ENCODE measurements around the gene GNG2.

- TF ChIP-seq RFX5 (IDR thresholded peaks at IDR 0.05; ENCODE audit: low read length), result no peak
- TF ChIP-seq, protein P1, sequence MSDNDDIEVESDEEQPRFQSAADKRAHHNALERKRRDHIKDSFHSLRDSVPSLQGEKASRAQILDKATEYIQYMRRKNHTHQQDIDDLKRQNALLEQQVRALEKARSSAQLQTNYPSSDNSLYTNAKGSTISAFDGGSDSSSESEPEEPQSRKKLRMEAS (IDR thresholded peaks at IDR 0.05; ENCODE audit: low read depth), result no peak
- TF ChIP-seq, protein P2, sequence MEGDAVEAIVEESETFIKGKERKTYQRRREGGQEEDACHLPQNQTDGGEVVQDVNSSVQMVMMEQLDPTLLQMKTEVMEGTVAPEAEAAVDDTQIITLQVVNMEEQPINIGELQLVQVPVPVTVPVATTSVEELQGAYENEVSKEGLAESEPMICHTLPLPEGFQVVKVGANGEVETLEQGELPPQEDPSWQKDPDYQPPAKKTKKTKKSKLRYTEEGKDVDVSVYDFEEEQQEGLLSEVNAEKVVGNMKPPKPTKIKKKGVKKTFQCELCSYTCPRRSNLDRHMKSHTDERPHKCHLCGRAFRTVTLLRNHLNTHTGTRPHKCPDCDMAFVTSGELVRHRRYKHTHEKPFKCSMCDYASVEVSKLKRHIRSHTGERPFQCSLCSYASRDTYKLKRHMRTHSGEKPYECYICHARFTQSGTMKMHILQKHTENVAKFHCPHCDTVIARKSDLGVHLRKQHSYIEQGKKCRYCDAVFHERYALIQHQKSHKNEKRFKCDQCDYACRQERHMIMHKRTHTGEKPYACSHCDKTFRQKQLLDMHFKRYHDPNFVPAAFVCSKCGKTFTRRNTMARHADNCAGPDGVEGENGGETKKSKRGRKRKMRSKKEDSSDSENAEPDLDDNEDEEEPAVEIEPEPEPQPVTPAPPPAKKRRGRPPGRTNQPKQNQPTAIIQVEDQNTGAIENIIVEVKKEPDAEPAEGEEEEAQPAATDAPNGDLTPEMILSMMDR (IDR thresholded peaks at IDR 0.05), result no peak
These were observed 147.2 kb downstream of the GNG2 start for GRCh38 chr14:52007637-52008036.

Data from SK-N-SH (cell line).